Neuronal stem cell (in vitro differentiated cells): ENCODE results near the gene HSD11B2.
A peak's percentile ranks its signal among the peaks of the same experiment; 100 is the strongest.

Experiments used
- DNase-seq: peaks from one replicate; pipeline ENCODE4 v3.0.0-alpha.2; 2013; ENCODE audit warnings: low spot score
- H2AFZ ChIP-seq: one replicate; pipeline ENCODE4 v1.6.1; 2013; ENCODE audit warnings: mild to moderate bottlenecking, low read length, inconsistent platforms
- H2AK5ac ChIP-seq: 2 replicates; pipeline ENCODE4 v1.6.1; 2013; ENCODE audit warnings: low read depth, mild to moderate bottlenecking, inconsistent platforms, low read length, moderate library complexity, mixed read lengths
- H2BK120ac ChIP-seq: 2 replicates; pipeline ENCODE4 v1.6.1; 2013; ENCODE audit warnings: low read depth, mild to moderate bottlenecking, inconsistent platforms, low read length, moderate library complexity, mixed read lengths
- H2BK12ac ChIP-seq: one replicate; pipeline ENCODE4 v1.6.1; 2013; ENCODE audit warnings: low read length, inconsistent platforms
- H2BK15ac ChIP-seq: 2 replicates; pipeline ENCODE4 v1.6.1; 2013; ENCODE audit warnings: mild to moderate bottlenecking, low read length, inconsistent platforms, mixed read lengths
- H2BK5ac ChIP-seq: one replicate; pipeline ENCODE4 v1.6.1; 2013; ENCODE audit warnings: inconsistent platforms, mild to moderate bottlenecking, low read length, moderate library complexity
- H3K14ac ChIP-seq: one replicate; pipeline ENCODE4 v1.6.1; 2013; ENCODE audit warnings: low read length, inconsistent platforms
- H3K18ac ChIP-seq: 2 replicates; pipeline ENCODE4 v1.6.1; 2013; ENCODE audit warnings: low read length, inconsistent platforms
- H3K23ac ChIP-seq: 2 replicates; pipeline ENCODE4 v1.6.1; 2013; ENCODE audit warnings: low read depth, mild to moderate bottlenecking, mixed read lengths, low read length, inconsistent platforms; ENCODE audit not compliant: poor library complexity
- H3K27ac ChIP-seq: replicated peaks from 3 replicates; pipeline ENCODE4 v1.5.1; 2013; ENCODE audit warnings: low read length, inconsistent platforms
- H3K27me3 ChIP-seq, 3 experiments: 2 replicates each; pipeline ENCODE4 v1.6.1; 2013; ENCODE audit warnings: low read length in 3 of 3, mild to moderate bottlenecking in 2 of 3, inconsistent platforms in 1 of 3, low read depth in 1 of 3, mixed read lengths in 1 of 3, moderate library complexity in 1 of 3; ENCODE audit not compliant: control insufficient read depth in 3 of 3, insufficient read depth in 3 of 3
- H3K36me3 ChIP-seq, 2 donors: replicated peaks in 1 of 2; 2 replicates each; pipeline ENCODE4 v1.6.1; 2013; ENCODE audit warnings: low read length in 2 of 2; ENCODE audit not compliant: control insufficient read depth in 2 of 2, insufficient read depth in 2 of 2
- H3K4ac ChIP-seq: 2 replicates; pipeline ENCODE4 v1.6.1; 2013; ENCODE audit warnings: inconsistent platforms, mild to moderate bottlenecking, low read length, moderate library complexity
- H3K4me1 ChIP-seq, 2 donors: 1 replicate in 1 of 2; 2 replicates in 1 of 2; pipeline ENCODE4 v1.6.1; 2013; ENCODE audit warnings: low read length in 2 of 2, low read depth in 1 of 2; ENCODE audit not compliant: control insufficient read depth in 2 of 2, insufficient read depth in 1 of 2
- H3K4me2 ChIP-seq: one replicate; pipeline ENCODE4 v1.6.1; 2013; ENCODE audit warnings: mild to moderate bottlenecking, low read length, inconsistent platforms; ENCODE audit not compliant: insufficient read depth, poor library complexity, severe bottlenecking
- H3K4me3 ChIP-seq, 2 donors: 2 replicates each; pipeline ENCODE4 v1.5.1; 2013; ENCODE audit warnings: low read length in 2 of 2, mild to moderate bottlenecking in 2 of 2, inconsistent platforms in 1 of 2, moderate library complexity in 1 of 2
- H3K79me1 ChIP-seq: one replicate; pipeline ENCODE4 v1.6.1; 2013; ENCODE audit warnings: low read depth, mild to moderate bottlenecking, inconsistent platforms, low read length, moderate library complexity
- H3K9ac ChIP-seq: one replicate; pipeline ENCODE4 v1.6.1; 2013; ENCODE audit warnings: mild to moderate bottlenecking, low read depth, low read length, inconsistent platforms; ENCODE audit not compliant: poor library complexity
- H3K9me3 ChIP-seq, 2 donors: replicated peaks in 1 of 2; 2 replicates each; pipeline versions ENCODE3 to v1.6.1; 2013; ENCODE audit warnings: low read length in 2 of 2, mild to moderate bottlenecking in 2 of 2, inconsistent platforms in 1 of 2, low read depth in 1 of 2, mixed read lengths in 1 of 2, moderate library complexity in 1 of 2; ENCODE audit not compliant: control insufficient read depth in 2 of 2, insufficient read depth in 1 of 2
- H4K8ac ChIP-seq: one replicate; pipeline ENCODE4 v1.6.1; 2013; ENCODE audit warnings: low read depth, mild to moderate bottlenecking, inconsistent platforms, low read length, moderate library complexity
- H4K91ac ChIP-seq: one replicate; pipeline ENCODE4 v1.6.1; 2013; ENCODE audit warnings: low read length, low read depth, mild to moderate bottlenecking, inconsistent platforms; ENCODE audit not compliant: poor library complexity
- WGBS, 2 donors: extraction: QIAGEN DNeasy Blood & Tissue Kit; methylation state at CpG; one replicate each; pipeline ENCODE4 v1.1.7; 2013; ENCODE audit warnings: missing lambda C conversion rate in 2 of 2, mixed read lengths in 1 of 2; ENCODE audit not compliant: insufficient read length in 2 of 2, insufficient replicate concordance in 1 of 2; ENCODE audit errors: extremely low coverage in 2 of 2; 5-methylcytosine and 5-hydroxymethylcytosine counted together

Gene HSD11B2

DNA sequence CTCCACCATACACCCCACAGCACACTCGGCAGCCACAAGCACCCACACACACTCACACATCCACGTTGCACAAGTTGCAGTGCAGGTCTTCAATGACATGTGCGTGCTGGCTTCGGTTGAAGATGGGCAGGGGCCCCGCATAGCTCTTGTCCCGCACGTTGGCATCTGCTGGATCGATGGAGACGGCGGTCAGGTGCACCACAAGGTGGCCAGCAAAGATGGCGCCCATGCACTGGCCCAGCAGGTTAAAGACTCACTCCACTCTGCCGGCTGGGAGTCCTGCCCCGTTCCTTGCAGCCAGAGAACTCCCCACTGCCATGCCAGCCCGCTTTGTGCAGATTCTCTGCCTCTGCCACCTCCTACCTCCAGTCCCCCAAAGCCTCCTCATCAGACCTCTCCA lies 30.0 kb upstream of the HSD11B2 start:
- no peak overlapping the region for H3K23ac ChIP-seq
- no peak for DNase-seq
- H2BK120ac ChIP-seq, result no peak overlapping the region
- no peaks in the 10 kb centered on the region for H3K9me3 ChIP-seq
- no peak overlapping the region for H4K8ac ChIP-seq
- no peak overlapping the region for H3K18ac ChIP-seq
- H3K14ac ChIP-seq, result no peak overlapping the region
- H2BK12ac ChIP-seq, result no peak overlapping the region
- no peak overlapping the region for H2AK5ac ChIP-seq
- H2AFZ ChIP-seq, result no peak overlapping the region
- H3K9ac ChIP-seq, result no peak overlapping the region
- H4K91ac ChIP-seq, result no peak overlapping the region
- peaks cover 20 to 27% of the 10 kb centered on the region in 2 donors for H3K4me1 ChIP-seq
- H3K36me3 ChIP-seq, result no peaks in the 10 kb centered on the region
- H3K4me2 ChIP-seq, result no peak overlapping the region
- WGBS, 2 donors, result no CpG with 5 or more reads among the region's 14 CpGs
- no peak overlapping the region for H2BK5ac ChIP-seq
- H3K4me3 ChIP-seq, result no peak overlapping the region
- no peak overlapping the region for H3K27ac ChIP-seq
- H3K27me3 ChIP-seq, result peaks cover 0 to 3% (median 0%) of the 10 kb centered on the region in 3 experiments
- H3K4ac ChIP-seq, result no peak overlapping the region
- H2BK15ac ChIP-seq, result no peak overlapping the region
- H3K79me1 ChIP-seq, result no peaks in the 10 kb centered on the region

DNA sequence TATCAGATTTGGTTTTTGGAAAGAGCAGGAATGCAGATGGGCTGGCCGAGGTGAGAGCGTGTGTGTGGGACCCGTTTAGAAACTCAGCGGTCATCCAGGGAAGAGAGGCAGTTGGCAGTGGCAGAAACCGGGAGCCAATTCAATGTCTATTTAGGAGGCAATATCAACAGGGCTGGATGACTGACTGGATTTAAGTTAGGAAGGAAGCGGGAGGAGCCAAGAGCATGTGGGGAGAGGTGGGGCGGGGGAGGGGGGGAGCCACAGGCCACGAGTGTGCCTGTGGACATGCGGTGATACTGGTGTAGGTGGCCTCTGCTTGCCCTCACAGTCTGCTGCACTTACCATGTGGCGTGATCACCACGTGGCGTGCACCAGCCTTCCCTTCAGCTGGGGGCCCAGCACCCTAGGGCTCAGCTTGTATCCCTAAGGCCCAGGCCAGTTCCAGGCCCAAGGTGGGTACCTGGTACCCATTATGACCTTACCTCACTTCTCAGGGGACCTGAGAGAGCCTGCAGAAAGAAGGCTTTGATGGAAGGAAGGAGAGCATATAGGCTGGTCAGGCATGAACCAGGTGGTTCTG lies 26.9 kb upstream of the HSD11B2 start:
- H3K9me3 ChIP-seq, result no peaks in the 10 kb centered on the region
- H2BK12ac ChIP-seq, result no peak overlapping the region

DNA sequence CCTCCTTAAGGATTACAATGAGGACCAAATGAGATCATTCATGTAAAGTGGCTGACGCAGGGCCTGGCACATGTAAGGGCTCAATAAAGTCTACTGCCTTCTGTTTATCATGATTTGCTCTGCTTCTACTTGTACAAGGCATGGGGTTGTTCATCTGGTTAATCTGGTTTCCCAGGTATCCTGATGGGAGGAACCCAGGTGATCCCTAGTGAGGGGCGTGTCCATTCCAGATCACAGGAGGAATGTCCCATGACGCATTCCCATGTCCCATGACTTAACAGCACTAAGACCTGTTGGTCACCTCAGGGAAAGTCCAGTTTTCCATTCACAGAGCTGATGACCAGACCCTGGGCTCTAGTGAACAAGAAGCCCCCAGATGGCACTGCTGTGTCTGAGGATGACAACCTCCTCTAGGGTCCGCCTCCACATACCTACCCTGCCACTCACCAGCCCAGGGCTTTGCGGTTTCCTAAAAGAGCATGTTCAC lies 26.1 kb upstream of the HSD11B2 start:
- H2AK5ac ChIP-seq, result peak overlapping the region; percentile 39
- no peaks in the 10 kb centered on the region for H3K9me3 ChIP-seq
- no peak overlapping the region for H2BK120ac ChIP-seq
- no peak overlapping the region for H3K27ac ChIP-seq
- H2BK15ac ChIP-seq, result no peak overlapping the region
- no peak overlapping the region for H4K8ac ChIP-seq
- no peak overlapping the region for H3K23ac ChIP-seq
- no peaks in the 10 kb centered on the region for H3K79me1 ChIP-seq
- no peak overlapping the region for H3K18ac ChIP-seq
- DNase-seq, result no peak
- H3K4ac ChIP-seq, result no peak overlapping the region
- H2BK12ac ChIP-seq, result no peak overlapping the region
- no peak overlapping the region for H2BK5ac ChIP-seq
- no CpG with 5 or more reads among the region's 5 CpGs for WGBS, 2 donors
- no peak overlapping the region for H2AFZ ChIP-seq
- no peak overlapping the region for H4K91ac ChIP-seq
- H3K36me3 ChIP-seq, result no peaks in the 10 kb centered on the region
- no peak overlapping the region for H3K14ac ChIP-seq
- H3K4me1 ChIP-seq, result peaks cover 4 to 5% of the 10 kb centered on the region in 2 donors
- H3K4me3 ChIP-seq, result no peak overlapping the region
- H3K27me3 ChIP-seq, result no peaks in the 10 kb centered on the region
- H3K9ac ChIP-seq, result no peak overlapping the region
- no peak overlapping the region for H3K4me2 ChIP-seq

More for the DNA sequence above, 26.9 kb upstream of the HSD11B2 start:
- H2BK120ac ChIP-seq, result no peak overlapping the region
- no peak overlapping the region for H2AK5ac ChIP-seq
- H3K4me2 ChIP-seq, result no peak overlapping the region
- H4K8ac ChIP-seq, result no peak overlapping the region
- no peak overlapping the region for H3K23ac ChIP-seq
- peaks cover 4 to 10% of the 10 kb centered on the region in 2 donors for H3K4me1 ChIP-seq
- no CpG with 5 or more reads among the region's 12 CpGs for WGBS, 2 donors
- no peak overlapping the region for H3K4ac ChIP-seq
- no peak overlapping the region for H2BK5ac ChIP-seq
- no peak overlapping the region for H3K27ac ChIP-seq
- H3K9ac ChIP-seq, result peak overlapping the region; percentile 61
- DNase-seq, result no peak
- H3K18ac ChIP-seq, result peak overlapping the region; percentile 44
- no peak overlapping the region for H3K4me3 ChIP-seq
- H3K27me3 ChIP-seq, result no peaks in the 10 kb centered on the region
- no peak overlapping the region for H2BK15ac ChIP-seq
- no peaks in the 10 kb centered on the region for H3K79me1 ChIP-seq
- peak overlapping the region; percentile 39 for H3K14ac ChIP-seq
- H2AFZ ChIP-seq, result no peak overlapping the region
- no peaks in the 10 kb centered on the region for H3K36me3 ChIP-seq
- H4K91ac ChIP-seq, result no peak overlapping the region

DNA sequence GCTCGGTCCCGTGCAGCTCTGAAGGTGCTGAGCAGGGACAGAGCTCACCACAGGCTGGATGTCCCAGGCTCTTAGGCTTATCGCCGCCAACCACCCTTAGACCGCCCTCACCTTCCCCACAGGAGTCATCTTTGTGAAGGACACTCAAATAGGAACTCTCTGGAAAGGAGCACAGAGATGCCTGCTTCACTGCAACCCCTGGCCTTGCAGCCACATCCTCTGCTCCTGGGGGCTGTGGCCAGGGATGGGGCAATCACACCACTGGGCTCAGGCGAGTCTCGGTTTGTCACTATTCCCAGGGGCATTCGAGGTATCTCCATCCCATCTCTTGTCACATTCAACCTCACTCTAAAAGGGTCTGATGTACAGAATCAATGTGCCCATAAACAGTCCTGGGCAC lies 25.6 kb upstream of the HSD11B2 start:
- H2BK5ac ChIP-seq, result peak overlapping the region; percentile 10
- WGBS, 2 donors, result no CpG with 5 or more reads among the region's 8 CpGs
- no peak overlapping the region for H3K27ac ChIP-seq
- H4K8ac ChIP-seq, result no peak overlapping the region
- no peaks in the 10 kb centered on the region for H3K79me1 ChIP-seq
- no peak for DNase-seq
- no peak overlapping the region for H4K91ac ChIP-seq
- H3K4me2 ChIP-seq, result no peak overlapping the region
- H3K4me3 ChIP-seq, result no peak overlapping the region
- peak overlapping the region; percentile 39 for H2AK5ac ChIP-seq
- no peak overlapping the region for H3K9ac ChIP-seq
- H3K36me3 ChIP-seq, result no peaks in the 10 kb centered on the region
- H2AFZ ChIP-seq, result no peak overlapping the region
- no peak overlapping the region for H3K14ac ChIP-seq
- no peaks in the 10 kb centered on the region for H3K9me3 ChIP-seq
- H3K18ac ChIP-seq, result no peak overlapping the region
- H2BK15ac ChIP-seq, result no peak overlapping the region
- peaks cover 4% of the 10 kb centered on the region in 2 donors for H3K4me1 ChIP-seq
- no peak overlapping the region for H3K23ac ChIP-seq
- no peak overlapping the region for H2BK120ac ChIP-seq
- H3K27me3 ChIP-seq, result no peaks in the 10 kb centered on the region
- H2BK12ac ChIP-seq, result no peak overlapping the region
- H3K4ac ChIP-seq, result no peak overlapping the region
